Osteocyte (in vitro differentiated cells): ENCODE results near the gene EQTN. TPM values are rescaled to one million over a fixed set of nuclear protein-coding genes. Genes with fewer than 3 reads are reported as not detected.

Source experiments
- DNase-seq: peaks from one replicate; pipeline ENCODE4 v3.0.0; 2021; ENCODE audit warnings: mixed read lengths; ENCODE audit not compliant: unreplicated experiment; ENCODE audit errors: extremely low spot score
- H3K27ac Mint-ChIP-seq: one replicate; pipeline ENCODE4 v1.8.0; 2021; ENCODE audit warnings: mild to moderate bottlenecking, mixed read lengths; ENCODE audit not compliant: unreplicated experiment
- H3K27me3 Mint-ChIP-seq: one replicate; pipeline ENCODE4 v1.8.0; 2021; ENCODE audit warnings: mixed read lengths; ENCODE audit not compliant: unreplicated experiment
- H3K36me3 Mint-ChIP-seq: one replicate; pipeline ENCODE4 v1.8.0; 2021; ENCODE audit warnings: mixed read lengths; ENCODE audit not compliant: unreplicated experiment
- H3K4me1 Mint-ChIP-seq: one replicate; pipeline ENCODE4 v1.8.0; 2021; ENCODE audit warnings: mixed read lengths; ENCODE audit not compliant: unreplicated experiment
- H3K4me3 Mint-ChIP-seq: one replicate; pipeline ENCODE4 v1.8.0; 2021; ENCODE audit warnings: mild to moderate bottlenecking, moderate library complexity, mixed read lengths; ENCODE audit not compliant: unreplicated experiment
- H3K9me3 Mint-ChIP-seq: one replicate; pipeline ENCODE4 v1.8.0; 2021; ENCODE audit warnings: mixed read lengths; ENCODE audit not compliant: unreplicated experiment
- total RNA-seq: library from RNA; stranded (reverse); gene quantifications from 2 replicates; pipeline ENCODE4 v1.2.1, GENCODE V29; 2021
- TF ChIP-seq, protein P1 (sequence below): fragments of 200-600 bp; sonication (generic); IDR thresholded peaks from 2 replicates; pipeline ENCODE4 v1.5.0; 2021; ENCODE audit warnings: antibody characterized with exemption, mild to moderate bottlenecking, moderate library complexity

EQTN gene
- total RNA-seq, 1 donor from 2014 or later: not detected

DNA sequence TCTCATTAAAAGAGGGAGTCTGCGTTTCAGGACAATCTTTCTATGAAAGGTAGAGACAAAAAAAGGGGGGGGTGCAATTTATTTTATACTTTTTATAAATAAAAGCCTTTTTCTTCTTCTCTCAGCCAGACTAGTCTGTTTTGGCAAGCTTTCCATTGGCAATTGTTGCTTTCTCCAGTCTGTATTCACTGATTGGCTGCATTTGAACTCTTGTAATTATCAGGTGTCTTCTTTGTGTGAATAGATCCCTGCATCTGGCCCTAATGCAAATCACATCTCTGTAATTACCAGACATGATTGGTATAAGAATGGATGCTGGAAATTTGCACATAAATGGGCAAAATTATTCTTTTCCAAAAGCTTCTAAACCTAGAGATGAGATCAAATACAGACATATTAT is 7.6 kb upstream of the EQTN start:
- DNase-seq: no peak
- Mint-ChIP-seq H3K4me1 (peaks cover 6% of the 10 kb centered on the region), H3K4me3 (no peak overlapping the region), H3K27me3 (peaks cover 44% of the 10 kb centered on the region), H3K36me3 (no peaks in the 10 kb centered on the region), H3K27ac (no peak overlapping the region), H3K9me3 (no peaks in the 10 kb centered on the region)
- TF ChIP-seq, protein P1, sequence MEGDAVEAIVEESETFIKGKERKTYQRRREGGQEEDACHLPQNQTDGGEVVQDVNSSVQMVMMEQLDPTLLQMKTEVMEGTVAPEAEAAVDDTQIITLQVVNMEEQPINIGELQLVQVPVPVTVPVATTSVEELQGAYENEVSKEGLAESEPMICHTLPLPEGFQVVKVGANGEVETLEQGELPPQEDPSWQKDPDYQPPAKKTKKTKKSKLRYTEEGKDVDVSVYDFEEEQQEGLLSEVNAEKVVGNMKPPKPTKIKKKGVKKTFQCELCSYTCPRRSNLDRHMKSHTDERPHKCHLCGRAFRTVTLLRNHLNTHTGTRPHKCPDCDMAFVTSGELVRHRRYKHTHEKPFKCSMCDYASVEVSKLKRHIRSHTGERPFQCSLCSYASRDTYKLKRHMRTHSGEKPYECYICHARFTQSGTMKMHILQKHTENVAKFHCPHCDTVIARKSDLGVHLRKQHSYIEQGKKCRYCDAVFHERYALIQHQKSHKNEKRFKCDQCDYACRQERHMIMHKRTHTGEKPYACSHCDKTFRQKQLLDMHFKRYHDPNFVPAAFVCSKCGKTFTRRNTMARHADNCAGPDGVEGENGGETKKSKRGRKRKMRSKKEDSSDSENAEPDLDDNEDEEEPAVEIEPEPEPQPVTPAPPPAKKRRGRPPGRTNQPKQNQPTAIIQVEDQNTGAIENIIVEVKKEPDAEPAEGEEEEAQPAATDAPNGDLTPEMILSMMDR: no peak

- no peaks in the 10 kb centered on the region for H3K9me3 Mint-ChIP-seq
- DNase-seq: no peak
- H3K36me3 Mint-ChIP-seq: no peaks in the 10 kb centered on the region
- peaks cover 46% of the 10 kb centered on the region for H3K27me3 Mint-ChIP-seq
- peaks cover 6% of the 10 kb centered on the region for H3K4me1 Mint-ChIP-seq
- H3K27ac Mint-ChIP-seq: no peak overlapping the region
- TF ChIP-seq, protein P1: no peak
- H3K4me3 Mint-ChIP-seq: no peak overlapping the region
These were observed 6.3 kb upstream of the EQTN start for GRCh38 chr9:27303219-27303618.

GRCh38 chr9:27293996-27294395 is 3.0 kb downstream of the EQTN start:
- no peak for DNase-seq
- H3K9me3 Mint-ChIP-seq: no peaks in the 10 kb centered on the region
- H3K36me3 Mint-ChIP-seq: no peaks in the 10 kb centered on the region
- no peak overlapping the region for H3K4me3 Mint-ChIP-seq
- peaks cover 5% of the 10 kb centered on the region for H3K4me1 Mint-ChIP-seq
- H3K27me3 Mint-ChIP-seq: peaks cover 61% of the 10 kb centered on the region
- TF ChIP-seq, protein P1: no peak
- H3K27ac Mint-ChIP-seq: no peak overlapping the region

DNA sequence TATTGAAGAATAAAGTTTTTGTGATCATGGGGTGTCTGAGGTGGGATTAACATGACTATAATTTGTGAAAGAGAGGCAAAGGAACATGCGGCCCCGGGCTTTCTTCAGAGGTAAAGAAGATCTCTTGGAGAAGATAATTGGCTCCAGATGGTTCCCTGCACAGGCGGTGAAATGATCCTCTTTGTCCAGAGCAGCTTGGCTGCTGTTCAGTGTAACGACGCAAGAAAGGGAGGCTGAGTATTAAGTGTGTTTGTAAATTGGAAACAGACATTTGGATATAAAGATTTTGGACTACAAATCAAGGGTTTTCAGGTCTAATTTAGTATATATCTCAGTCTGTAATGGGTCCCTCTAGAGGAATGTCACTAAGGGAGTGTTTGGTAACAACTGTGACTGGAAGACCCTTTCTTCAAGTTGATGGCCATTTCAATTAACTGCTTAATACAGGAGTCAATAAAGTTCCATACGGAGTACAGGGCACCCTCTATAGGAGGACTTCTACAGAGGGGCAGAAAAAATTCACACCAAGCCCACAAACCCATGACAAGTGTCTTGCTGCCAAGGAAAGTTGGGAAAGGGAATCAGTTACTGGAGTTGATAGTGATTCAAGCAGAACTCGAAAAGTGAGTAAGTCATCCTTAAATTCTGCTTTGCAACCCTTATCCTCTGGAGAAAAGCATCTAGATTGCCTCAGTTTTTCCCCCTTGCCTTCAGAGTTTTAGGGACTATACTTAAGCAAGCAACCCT is 4.1 kb downstream of the EQTN start:
- Mint-ChIP-seq H3K27ac (no peak overlapping the region), H3K27me3 (peaks cover 72% of the 10 kb centered on the region), H3K9me3 (no peaks in the 10 kb centered on the region), H3K36me3 (no peaks in the 10 kb centered on the region), H3K4me3 (no peak overlapping the region), H3K4me1 (peaks cover 5% of the 10 kb centered on the region)
- DNase-seq: no peak
- TF ChIP-seq, protein P1: no peak

DNA sequence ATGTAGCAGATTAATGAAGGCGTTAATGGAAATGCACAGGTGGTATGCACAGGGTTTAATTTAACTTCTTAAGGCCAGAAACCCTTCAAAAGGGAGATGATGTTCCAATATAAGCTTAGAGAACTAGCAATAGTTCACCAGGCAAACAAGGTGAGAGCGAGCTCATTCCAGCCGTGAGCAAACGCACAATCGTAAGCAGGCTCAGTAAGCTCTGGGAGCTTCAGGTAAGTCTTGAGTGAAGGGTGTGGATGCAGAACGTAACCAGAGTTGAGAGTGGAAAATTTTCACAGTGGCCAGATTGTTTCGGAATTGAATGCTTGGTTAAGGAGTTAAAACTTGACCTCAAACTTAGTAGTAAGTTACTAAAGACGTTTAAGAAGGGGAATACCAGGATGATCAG is 5.7 kb downstream of the EQTN start:
- DNase-seq: no peak
- Mint-ChIP-seq H3K4me1 (peaks cover 5% of the 10 kb centered on the region), H3K27me3 (peaks cover 81% of the 10 kb centered on the region), H3K4me3 (no peak overlapping the region), H3K9me3 (no peaks in the 10 kb centered on the region), H3K36me3 (no peaks in the 10 kb centered on the region), H3K27ac (no peak overlapping the region)
- TF ChIP-seq, protein P1: no peak
